C4-2B (cell line): ENCODE data around the gene SOS2.

Experiments used
- H3K27ac ChIP-seq: fragments of 450-650 bp; 2 replicates; pipeline ENCODE4 v1.5.1; 2017
- CTCF ChIP-seq: fragments of 450-650 bp; conservative IDR thresholded peaks from 2 replicates; pipeline ENCODE4 v1.5.1; 2017; ENCODE audit warnings: mild to moderate bottlenecking
- ZFX ChIP-seq: fragments of 450-650 bp; IDR thresholded peaks from 2 replicates; pipeline ENCODE4 v1.6.1; 2017

Gene SOS2

GRCh38 chr14:50228313-50228712 is 3.1 kb downstream of the SOS2 start:
- TF ChIP-seq CTCF = no peak
- TF ChIP-seq ZFX = no peak
- no peak overlapping the region for H3K27ac ChIP-seq

- peak overlapping the region; percentile 50; the same call in 1 of the 2 replicates for H3K27ac ChIP-seq
- TF ChIP-seq CTCF = no peak
- no peak for TF ChIP-seq ZFX
These were observed 5.4 kb downstream of the SOS2 start for GRCh38 chr14:50225974-50226297.

GRCh38 chr14:50225067-50225973 is 6.1 kb downstream of the SOS2 start:
- TF ChIP-seq ZFX = no peak
- TF ChIP-seq CTCF = no peak

GRCh38 chr14:50222055-50222613 is 9.2 kb downstream of the SOS2 start:
- TF ChIP-seq CTCF (no peak), ZFX (no peak)

More at GRCh38 chr14:50225067-50225973, 6.1 kb downstream of the SOS2 start:
- peak overlapping the region; percentile 47; the same call in 1 of the 2 replicates for H3K27ac ChIP-seq

GRCh38 chr14:50218501-50218900 is 12.9 kb downstream of the SOS2 start:
- no peak for TF ChIP-seq ZFX

More at GRCh38 chr14:50222055-50222613, 9.2 kb downstream of the SOS2 start:
- no peak overlapping the region for H3K27ac ChIP-seq

GRCh38 chr14:50215416-50215815 is 16.0 kb downstream of the SOS2 start:
- no peak overlapping the region for H3K27ac ChIP-seq
- TF ChIP-seq ZFX = no peak

More at GRCh38 chr14:50218501-50218900, 12.9 kb downstream of the SOS2 start:
- H3K27ac ChIP-seq = no peak overlapping the region

- TF ChIP-seq CTCF = no peak
- TF ChIP-seq ZFX = no peak
- H3K27ac ChIP-seq = no peak overlapping the region
These were observed 17.6 kb downstream of the SOS2 start for GRCh38 chr14:50213795-50214194.

GRCh38 chr14:50212726-50213125 is 18.7 kb downstream of the SOS2 start:
- TF ChIP-seq CTCF (no peak), ZFX (no peak)
- no peak overlapping the region for H3K27ac ChIP-seq
